ENCODE results near the gene LNX1. TPM values are rescaled to one million over a fixed set of nuclear protein-coding genes. Genes with fewer than 3 reads are reported as not detected.

Gene LNX1
- polyA plus RNA-seq, 1 of the 3 experiments (the other 2 are of a cell fraction) = 0.16 TPM

GRCh38 chr4:53605783-53606182 is 14.5 kb upstream of the LNX1 start:
- Histone ChIP-seq H3K36me3 (replicated peaks in 1 of 2; ENCODE audit: control insufficient read depth in 1 of 2, insufficient read depth in 2 of 2, low read length in 1 of 2) (no peaks in the 10 kb centered on the region), H3K4me3 (ENCODE audit: low read depth in 2 of 2, low read length in 1 of 2) (no peak overlapping the region), H3K27ac (ENCODE audit: low read depth in 2 of 2, low read length in 1 of 2) (no peak overlapping the region), H3F3A (replicated peaks; ENCODE audit: insufficient read depth) (no peaks in the 10 kb centered on the region), H4K20me1 (ENCODE audit: insufficient read depth) (no peaks in the 10 kb centered on the region), H3K9me2 (no peaks in the 10 kb centered on the region), H3K27me3 (ENCODE audit: insufficient read depth) (no peaks in the 10 kb centered on the region), H2AFZ (ENCODE audit: low read depth) (no peak overlapping the region), H3K4me2 (no peak overlapping the region), H3K9me3 (no peaks in the 10 kb centered on the region), H3K79me2 (ENCODE audit: insufficient read depth) (no peaks in the 10 kb centered on the region), H3K4me1 (ENCODE audit: control insufficient read depth in 1 of 2, insufficient read depth in 2 of 2, low read depth in 1 of 2, low read length in 1 of 2) (peaks cover 0 to 8% of the 10 kb centered on the region in 2 experiments; a peak in 1 of 4 replicates), H3K9ac (no peak overlapping the region)
- POLR2A ChIA-PET = no interaction called here
- no peak for DNase-seq
- CTCF ChIA-PET = no interaction called here
- WGBS (ENCODE audit: low lambda C conversion rate) = 82% methylated on average over 3 of the region's 3 CpGs
- TF ChIP-seq SMC3 (IDR thresholded peaks at IDR 0.05; ENCODE audit: low read depth, low read length) = no peak
- TF ChIP-seq FOXJ3 (CRISPR knock-in tag; IDR thresholded peaks at IDR 0.05) = no peak
- TF ChIP-seq REST (IDR thresholded peaks at IDR 0.05; ENCODE audit: low read depth, low read length) = no peak

- ChIA-PET POLR2A (no interaction called here), CTCF (no interaction called here)
- TF ChIP-seq FOXM1 (IDR thresholded peaks at IDR 0.05; ENCODE audit: low read depth) (no peak), FOXJ3 (CRISPR knock-in tag; IDR thresholded peaks at IDR 0.05) (no peak), CTCF (IDR thresholded peaks at IDR 0.05) (no peak), RAD21 (IDR thresholded peaks at IDR 0.05; ENCODE audit: low read length) (no peak)
- Histone ChIP-seq H3K27me3 (ENCODE audit: insufficient read depth) (no peaks in the 10 kb centered on the region), H3K4me3 (ENCODE audit: low read depth in 2 of 2, low read length in 1 of 2) (no peak overlapping the region), H4K20me1 (ENCODE audit: insufficient read depth) (no peaks in the 10 kb centered on the region), H2AFZ (ENCODE audit: low read depth) (no peak overlapping the region), H3K36me3 (replicated peaks in 1 of 2; ENCODE audit: control insufficient read depth in 1 of 2, insufficient read depth in 2 of 2, low read length in 1 of 2) (no peaks in the 10 kb centered on the region), H3K9me2 (no peaks in the 10 kb centered on the region), H3K79me2 (ENCODE audit: insufficient read depth) (no peaks in the 10 kb centered on the region), H3F3A (replicated peaks; ENCODE audit: insufficient read depth) (no peaks in the 10 kb centered on the region), H3K9ac (no peak overlapping the region), H3K4me2 (no peak overlapping the region), H3K27ac (ENCODE audit: low read depth in 2 of 2, low read length in 1 of 2) (no peak overlapping the region), H3K4me1 (ENCODE audit: control insufficient read depth in 1 of 2, insufficient read depth in 2 of 2, low read depth in 1 of 2, low read length in 1 of 2) (peaks cover 0 to 8% of the 10 kb centered on the region in 2 experiments; a peak in 1 of 4 replicates), H3K9me3 (no peaks in the 10 kb centered on the region)
- 72% methylated on average over 3 of the region's 3 CpGs for WGBS (ENCODE audit: low lambda C conversion rate)
- DNase-seq = no peak
Observed at GRCh38 chr4:53602390-53602789, 11.1 kb upstream of the LNX1 start.

All from SK-N-SH (cell line).